CD4-positive, alpha-beta T cell treated with Interleukin-1 beta for 1 hour (primary cell): ENCODE measurements around the gene RASSF10.

Experiments
- DNase-seq, 2 donors: peaks; one replicate each; pipeline ENCODE4 v3.0.0-alpha.2; 2020 to 2022

Gene RASSF10

DNA sequence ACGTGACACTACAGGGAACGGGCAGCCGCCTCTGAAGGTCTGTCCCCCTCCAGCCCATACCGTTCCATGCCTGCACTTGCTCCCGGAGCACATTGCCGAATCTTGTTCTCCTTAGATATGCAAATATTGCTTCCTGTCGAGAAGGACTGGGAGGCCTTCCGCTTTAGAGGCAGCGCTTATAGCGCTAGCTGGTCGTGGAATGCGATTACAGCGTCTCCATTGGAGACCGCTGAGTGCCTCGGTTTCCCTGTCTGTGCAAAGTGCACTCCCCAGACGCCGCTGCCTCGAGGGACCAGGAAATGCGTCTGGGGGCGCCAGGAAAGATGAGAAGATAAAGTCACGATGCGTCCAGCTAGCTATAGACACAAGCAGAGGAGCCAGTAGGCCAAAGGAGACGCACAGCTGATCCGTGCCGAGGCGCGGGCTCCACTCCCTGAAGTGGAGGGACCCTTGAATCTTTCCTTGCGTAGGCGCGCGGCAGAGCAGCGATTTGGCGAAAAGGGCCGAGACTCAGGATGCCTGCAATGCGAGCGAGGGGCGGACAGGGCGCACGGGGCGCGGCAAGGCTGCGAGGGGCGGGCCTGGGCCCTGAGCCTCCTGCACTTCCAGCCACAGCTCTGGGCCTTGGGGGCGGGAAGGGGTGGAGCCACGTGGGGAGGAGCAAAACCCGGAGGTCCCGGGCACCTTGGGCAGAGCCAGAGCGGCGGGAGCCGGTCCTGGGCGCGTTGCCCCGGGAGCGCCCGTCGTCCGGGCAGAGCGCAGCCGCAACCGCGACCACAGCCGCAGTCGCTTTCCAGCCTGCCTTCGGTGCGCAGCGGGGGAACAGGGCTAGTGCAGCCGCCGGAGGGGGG, at the start of gene RASSF10:
TSS of gene RASSF10 (plus strand) at position 692 of the 851 bp plus-strand sequence. CDS start 261 bp downstream, outside the sequence.
- DNase-seq = no peak

DNA sequence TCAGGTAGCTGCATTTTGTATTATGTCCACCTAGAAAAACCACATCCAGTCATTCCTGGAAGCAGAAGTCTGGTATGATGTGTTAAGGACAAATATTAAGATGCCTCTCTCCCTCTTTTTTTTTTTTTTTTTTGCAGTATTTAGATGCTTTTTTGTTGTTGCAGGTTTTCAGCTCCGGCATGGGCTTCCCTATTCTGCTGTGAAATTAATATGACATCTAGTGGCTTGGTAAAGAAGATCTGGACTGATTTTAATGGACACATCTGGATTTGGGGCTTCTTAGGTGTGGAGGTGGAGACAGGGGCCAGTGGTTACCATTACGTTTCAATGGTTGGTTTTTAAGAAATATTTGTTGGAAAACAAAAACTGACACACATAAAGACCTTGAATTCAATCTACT, 47.5 kb upstream of the RASSF10 start:
- DNase-seq = no peak

DNA sequence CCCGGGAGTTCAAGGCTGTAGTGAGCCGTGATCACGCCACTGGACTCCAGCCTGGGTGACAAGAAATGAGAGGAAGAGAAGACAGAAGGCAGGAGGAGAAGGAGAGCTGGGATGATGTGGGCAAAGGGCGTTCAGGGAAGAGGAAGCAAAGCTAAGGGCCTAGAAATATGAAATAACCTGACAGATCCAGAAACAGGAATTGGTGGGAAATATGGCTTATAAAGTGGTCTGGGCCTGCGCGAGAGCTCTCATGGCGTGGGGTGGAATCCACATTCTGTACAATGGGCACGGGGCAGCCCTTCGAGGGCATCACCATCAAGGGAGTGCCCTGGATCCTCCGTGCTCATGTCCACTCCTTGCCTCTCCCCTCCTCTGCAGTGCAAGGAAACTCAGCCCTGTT, 46.8 kb upstream of the RASSF10 start:
- no peak for DNase-seq

DNA sequence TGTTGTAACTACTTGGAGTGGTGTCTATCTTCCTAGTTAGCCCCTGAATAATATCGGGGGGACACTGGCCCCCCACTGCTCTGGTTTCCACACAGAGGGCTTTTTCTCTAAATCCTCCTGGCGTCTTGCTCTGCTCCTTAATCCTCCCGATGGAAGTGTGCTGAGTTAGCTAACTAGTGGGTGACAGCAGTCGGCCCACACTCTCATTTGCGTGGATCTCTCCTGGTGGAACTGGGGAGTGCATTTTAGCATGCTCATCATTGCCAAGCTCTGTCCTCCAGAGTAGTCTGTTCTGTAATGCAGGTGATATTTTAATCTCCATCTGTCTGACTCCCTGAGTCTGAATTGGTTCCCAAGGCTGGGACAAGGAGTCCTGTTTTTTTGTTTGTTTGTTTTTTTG, 46.1 kb upstream of the RASSF10 start:
- no peak for DNase-seq

DNA sequence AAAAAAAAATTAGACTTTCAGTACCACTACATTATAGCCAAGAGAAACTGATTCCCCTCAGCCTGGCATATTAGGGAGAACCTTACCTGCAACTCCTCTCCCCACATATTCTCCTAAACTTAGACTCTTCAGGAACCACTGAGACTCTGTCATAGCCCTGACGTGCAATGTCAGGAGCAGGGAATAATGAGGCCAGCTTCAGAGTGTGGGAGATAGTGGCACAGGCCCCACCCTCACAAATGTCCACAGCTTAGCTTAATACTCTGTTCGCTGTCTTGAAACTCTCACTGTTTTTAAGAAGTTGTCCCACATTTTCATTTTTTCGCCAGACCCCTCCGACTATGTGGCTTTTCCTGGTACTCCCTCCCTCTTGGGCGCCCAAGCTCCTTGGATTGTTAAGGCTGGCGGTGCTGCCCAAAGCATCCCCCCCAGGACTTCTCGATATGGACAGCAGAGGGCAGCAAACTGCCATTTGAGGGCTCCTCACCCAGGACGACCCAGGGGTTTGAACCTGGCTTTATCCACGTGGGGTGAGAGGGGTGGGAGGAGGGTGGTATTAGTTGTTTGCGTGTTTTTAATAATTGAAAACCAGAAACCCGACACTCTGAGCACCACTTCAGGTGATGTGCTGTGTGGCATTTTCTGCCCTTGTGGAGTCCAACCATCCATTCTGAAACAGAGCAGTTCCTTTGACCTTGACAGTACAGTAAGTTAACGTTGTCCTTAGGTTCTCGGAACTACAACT, 45.2 kb upstream of the RASSF10 start:
- peak; percentile 41 to 51 for DNase-seq

DNA sequence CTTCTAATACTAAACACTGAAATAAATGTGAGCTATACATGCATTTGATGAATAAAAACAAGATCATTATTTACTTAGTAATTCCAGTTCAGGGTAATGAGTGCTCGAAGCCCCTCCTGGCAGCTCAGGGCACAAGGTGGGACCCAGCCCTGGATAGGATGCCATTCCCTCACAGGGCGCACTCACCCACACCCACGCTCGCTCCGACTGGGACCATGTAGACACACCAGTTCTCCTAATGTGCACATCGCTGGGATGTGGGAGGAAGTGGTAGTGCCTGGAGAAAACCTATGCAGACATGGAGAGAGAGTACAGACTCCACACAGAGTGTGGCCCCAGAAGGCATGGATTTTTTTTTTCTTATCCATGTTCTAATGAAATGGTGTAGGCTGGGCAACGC, 44.5 kb upstream of the RASSF10 start:
- no peak for DNase-seq

DNA sequence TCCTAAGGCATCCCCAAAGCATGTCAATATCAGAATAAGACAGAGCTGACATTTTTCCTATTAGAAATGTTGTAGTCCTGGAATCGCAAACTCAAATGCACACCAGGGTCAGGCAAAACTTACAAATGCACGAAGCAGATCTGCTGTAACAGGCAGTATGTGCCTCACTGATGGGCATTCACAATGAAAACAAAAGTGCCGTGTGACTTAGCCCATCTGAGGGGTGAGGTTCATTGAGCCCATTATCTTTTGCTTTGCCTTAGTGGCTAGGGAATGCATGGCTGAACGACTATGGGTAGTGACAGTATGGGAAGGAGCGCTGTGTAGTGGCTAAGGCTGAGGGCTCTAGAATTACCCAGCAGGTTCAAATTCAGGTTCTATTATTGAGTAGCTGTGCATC, 43.1 kb upstream of the RASSF10 start:
- no peak for DNase-seq

DNA sequence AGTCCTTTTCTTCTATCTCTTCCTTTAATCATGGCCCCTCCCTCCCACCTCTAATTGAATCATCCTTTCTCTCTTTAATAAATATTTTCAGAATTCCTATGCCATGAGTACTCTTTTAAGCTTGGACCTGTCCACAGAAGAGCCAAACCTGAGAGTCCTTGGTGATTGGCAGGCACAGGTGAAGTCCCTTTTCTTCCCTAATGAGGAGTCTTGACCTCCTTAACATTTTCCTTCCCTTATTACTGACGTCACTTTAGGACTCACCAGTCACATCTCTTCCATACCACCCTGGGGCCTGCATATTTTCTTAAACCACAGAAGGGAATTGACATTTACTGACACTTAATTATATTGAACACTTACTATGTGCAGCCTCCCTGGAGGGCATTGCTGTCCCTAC, 41.0 kb upstream of the RASSF10 start:
- no peak for DNase-seq

DNA sequence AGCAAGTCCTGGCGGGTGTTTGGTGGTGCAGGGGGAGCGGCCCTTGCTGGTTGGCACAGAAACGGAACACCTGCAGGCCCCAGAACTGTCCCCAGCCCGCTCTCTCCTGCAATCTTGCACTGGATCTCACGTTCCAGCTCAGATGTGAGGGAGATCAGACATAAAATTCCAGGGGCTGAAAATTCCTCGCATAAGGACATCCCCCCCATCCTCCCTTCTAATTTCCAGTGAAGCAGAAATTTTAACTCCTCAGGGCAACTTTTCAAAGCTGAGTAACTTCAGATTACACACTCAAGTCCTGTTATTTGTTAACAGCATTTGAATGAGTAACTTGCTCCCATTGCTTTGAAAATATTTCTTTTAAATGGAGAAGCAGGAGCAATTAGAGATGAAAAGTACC, 40.3 kb upstream of the RASSF10 start:
- no peak for DNase-seq

DNA sequence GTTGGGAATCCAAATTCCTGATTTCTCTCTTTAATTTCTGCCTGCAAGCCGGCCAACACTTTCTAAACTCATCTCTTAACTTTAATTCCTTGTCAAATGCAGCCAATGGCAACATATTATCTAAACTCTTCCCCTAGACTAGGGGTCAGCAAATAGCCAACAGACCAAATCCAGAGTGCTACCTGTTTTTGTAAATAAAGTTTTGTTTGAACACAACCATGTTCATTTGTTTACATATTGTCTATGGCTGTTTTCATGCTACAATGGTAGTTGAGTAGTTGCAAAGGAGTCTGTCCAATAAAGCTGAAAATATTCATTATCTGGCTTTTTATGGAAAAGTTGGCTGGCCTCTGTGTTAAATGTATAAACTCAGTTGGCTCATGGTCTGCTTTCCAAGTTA, 37.2 kb upstream of the RASSF10 start:
- no peak for DNase-seq

DNA sequence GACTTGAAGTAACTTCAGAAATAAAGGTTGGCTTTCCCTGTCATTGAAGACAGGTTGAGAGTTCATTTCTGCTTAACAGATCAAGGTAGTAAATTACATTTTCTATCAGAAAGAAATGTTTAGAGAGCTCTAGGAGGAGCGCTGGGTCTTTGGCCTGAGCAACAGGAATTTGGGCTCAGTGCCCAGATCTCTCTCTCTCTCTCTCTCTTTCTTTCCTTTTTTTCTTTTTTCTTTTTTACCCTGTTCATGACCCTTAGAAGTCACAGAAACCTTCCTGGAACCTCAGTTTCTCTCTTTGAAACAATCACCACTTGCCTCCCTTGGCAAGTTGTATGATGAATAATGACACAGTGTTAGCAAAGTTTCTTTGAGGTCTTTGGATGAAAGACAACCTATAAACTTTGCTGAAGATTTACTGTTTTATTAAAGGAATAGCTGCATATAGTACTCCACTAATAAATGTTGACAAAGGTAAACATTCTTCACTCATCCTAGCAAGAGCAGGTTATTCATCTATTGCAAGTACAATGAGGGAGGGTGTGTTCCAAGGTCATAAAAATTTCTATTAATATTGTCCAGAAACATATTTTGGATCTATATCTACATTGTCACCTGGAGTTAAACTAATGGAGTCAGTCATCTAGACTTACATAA, 35.5 kb upstream of the RASSF10 start:
- DNase-seq = no peak

DNA sequence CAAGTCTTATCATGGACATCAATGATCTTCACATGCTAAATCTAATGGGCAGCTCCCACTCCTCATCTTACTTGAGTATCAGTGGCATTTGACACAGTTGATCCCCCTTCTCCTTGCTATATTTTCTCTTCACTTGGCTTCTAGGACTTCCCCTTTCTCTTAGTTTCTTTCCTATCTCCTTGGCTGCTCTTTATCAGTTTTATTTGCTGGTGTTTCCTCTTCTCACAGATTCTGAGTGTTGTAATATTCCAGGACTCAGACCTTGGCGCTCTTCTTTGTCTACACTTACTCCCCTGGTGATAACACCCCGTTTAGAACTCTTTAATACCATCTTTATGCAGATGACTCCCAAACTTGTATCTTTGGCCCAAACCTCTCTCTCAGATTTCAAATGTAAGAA, 33.9 kb upstream of the RASSF10 start:
- no peak for DNase-seq

DNA sequence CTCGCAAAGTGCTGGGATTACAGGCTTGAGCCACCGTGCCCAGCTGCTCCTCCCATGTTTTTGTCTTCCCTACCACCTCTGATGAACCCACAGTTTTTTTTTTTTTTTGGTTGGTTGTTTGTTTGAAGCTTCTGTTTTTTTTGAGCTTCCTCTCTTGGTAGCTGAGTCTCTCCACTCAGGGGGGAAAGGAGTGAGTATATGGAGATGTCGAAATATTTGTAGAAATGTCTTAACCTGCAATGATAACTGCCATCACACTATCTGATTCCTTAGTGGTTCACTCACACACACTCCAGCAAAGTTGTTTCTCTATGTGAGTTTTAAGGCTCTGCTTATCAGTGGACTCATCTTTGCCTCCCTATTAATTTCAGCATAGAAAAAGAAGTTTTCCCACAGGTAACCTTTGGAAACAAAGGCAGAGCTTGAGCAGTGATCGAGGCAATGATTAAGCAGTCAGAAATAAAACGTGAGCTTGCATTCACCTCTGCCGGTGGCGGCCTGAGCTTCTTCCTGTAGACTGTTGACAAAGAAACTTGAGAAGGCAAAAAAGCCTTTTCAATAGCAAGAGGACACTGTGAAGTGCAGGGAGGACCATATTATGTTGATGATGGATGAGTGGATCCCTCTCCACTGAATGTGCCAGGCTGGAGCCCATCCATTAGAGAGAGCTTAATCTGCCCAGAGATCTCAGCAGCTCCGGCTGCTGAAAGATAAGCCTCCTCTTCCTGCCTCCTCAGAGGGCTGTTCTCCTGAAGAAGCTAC, 29.0 kb upstream of the RASSF10 start:
- no peak for DNase-seq

DNA sequence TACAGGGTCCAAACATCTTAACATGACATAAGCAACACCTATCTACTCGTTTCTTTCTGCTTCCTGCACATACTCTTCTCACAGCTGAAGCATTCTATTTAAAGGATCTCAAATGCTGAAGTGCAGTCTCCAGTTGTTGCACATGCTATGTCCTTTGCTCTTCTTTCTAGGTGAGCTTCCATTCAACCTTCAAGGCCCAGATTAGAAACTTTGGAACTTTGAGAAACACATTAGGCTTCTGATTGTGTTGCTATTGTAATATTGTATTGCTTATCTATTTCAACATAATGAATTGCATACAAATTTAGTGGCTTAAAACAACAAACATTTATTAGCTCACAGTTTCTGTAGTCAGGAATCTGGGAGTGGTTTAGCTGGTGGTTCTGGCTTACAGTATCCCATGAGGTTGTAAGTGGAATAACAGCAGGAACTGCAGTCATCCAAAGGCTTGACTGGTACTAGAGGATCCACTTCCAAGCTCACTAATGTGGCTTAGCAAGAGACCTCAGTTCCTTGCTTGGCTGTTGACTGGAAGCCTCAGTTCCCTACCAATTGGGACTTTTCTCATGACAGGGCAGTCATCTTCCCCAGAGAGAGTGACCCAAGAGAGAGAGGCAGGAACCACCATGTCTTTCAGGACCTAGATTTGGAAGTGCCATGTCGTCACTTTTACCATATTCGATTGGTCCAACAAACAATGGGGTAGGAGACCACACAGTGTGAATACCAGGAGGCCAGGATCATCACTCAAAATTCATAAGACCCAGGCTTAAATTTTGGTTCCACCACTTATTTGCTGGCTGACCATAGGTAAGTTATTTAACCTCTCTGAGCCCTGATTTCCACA, 27.2 kb upstream of the RASSF10 start:
- DNase-seq = no peak

DNA sequence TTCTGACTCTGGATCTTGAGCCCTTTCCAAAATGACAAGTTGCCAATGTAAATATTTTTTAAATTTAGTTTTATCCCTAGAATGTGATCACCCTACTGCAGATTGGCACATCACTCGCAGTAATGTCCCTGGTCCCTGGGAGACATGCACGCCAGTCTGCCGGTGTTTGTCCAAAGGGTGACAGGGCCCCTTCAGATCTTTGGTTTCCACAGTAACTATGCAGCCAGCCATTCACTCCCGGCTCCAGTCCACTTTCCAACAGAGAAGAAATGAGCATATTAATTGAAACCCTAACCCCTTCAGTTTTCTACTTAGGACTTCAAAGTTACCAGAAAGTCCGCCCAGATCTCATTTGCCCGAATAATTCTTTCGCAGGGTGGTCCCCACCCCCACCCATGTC, 25.8 kb upstream of the RASSF10 start:
- DNase-seq = no peak

DNA sequence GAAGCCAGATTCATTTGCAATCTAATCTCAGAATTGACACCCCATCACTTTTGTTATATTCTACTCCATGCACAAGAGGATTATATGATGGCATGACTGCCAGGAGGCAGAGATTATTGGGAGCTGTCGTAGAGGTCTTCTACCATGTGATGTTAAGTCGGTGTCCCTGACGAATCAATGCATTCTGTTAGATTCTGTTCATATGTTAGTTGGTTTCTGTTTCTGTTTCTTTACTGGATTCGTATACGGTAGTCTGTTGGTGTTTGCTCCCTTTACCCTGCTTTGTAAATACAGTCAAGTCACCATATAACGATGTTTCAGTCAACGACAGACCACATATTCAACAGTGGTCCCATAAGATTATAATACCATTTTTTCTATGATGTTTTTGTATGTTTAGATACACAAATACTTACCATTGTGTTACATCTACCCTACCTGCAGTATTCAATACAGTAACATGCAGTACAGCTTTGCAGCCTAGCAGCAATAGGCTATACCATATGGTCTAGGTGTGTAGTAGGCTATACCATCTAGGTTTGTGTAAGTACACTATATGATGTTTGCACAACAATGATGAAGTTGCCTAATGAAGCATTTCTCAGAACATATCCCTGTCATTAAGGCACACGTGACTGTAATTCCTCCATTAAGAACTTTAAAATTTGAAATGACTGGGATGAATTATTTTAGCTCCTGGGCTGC, 22.8 kb upstream of the RASSF10 start:
- DNase-seq = no peak

DNA sequence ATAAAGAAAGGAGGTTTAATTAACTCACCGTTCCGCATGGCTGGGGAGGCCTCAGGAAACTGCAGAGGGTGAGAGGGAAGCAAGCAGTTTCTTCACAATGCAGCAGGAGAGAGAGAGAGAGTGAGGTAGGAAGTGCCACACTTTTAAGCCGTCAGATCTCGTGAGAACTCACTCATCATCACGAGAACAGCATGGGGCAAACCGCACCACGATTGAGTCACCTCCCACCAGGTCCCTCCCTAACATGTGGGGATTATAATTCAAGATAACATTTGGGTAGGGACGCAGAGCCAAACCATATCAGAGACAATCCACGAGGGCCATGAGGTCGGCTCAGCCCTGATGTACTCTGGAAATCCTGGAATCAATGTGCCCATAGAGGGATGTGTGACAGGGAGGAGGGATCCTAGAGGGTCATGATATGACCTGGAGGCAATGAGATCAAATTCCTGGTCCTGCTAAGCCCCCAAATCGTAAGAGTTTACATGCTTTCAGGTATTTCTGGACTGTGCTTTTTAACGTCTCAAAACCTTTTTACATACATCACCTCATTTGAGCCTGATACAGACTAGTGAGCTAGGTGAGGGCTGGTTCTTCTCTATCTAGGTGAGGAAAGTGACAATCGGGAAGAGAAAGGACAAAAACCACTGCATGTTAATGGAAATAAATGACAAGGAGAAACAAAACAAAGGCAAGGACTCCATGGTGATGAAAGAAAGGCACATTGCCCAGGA, 19.5 kb upstream of the RASSF10 start:
- no peak for DNase-seq

DNA sequence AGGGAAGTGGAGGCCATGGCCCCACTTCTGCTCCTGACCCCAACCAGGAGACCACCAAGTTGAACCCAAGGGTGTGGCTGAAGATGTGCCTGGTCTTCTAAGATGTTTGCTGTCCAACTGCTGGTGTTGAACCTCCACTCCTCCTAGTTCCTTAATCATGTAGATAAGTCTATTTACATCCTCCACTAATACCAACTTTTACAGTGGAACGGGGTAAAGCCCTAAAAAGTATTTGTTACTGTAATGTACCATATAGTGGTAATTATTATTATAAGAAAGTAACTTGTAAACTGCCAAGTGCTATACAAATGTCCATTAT, 19.0 kb upstream of the RASSF10 start:
- DNase-seq = no peak

DNA sequence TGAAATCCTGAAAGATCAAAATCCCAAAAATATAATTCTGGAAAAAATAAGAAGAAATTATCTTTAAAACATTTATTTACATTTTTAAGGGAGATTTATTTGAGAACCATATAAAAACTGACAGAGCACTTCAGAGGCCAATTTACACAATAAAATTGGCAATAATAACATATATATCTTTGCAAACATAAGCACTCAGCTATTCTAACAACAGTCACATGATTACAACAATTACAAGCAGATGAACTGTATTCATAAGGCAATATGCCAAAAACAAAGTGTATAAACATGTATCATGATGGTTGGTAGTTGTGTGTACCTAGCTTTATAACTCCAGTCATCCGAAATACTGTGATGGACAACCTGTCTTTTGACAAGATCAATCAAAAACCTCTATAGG, 17.7 kb upstream of the RASSF10 start:
- no peak for DNase-seq

DNA sequence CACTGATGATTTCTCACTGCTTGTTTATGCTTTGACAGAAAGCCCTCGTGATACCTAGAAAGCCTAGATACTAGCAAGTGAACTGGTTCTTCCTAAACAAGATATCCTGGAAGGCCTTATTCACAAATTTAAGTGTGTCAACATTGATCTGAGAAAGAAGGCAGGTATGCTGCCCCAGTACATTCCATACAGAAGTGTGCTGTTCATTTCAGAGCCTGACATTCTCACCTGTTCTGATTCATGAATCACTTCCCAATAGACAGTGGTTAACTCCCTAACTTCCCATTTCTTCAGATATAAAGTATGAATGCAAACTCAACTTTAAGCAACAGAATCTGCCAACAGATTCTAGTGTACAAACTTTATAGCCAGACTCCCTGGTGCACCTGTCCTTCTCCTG, 15.5 kb upstream of the RASSF10 start:
- DNase-seq = no peak

DNA sequence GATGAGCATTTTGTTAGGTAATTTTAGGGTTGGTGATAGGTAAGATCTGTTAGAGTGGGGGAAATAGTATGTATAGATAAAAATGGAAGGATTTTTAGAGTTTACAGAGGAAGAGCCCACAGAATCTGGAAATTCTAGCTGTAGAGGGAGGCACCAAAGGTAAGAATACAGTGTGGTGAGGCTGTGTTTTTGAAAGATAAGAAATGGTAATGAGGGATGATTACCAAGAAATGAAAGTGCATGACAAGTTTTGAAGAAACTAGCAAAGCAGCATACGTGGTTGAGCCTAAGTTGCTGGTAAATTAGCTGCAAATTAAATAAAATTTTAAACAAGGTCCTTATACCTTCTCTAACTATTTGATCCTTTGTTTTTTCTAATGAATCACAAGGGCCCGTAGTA, 14.6 kb upstream of the RASSF10 start:
- DNase-seq = no peak
